ENCODE results near the gene IQCH. TPM values are rescaled to one million over a fixed set of nuclear protein-coding genes. Genes with fewer than 3 reads are reported as not detected.

The IQCH gene
- total and polyA plus RNA-seq, 2 experiments from 2014 or later = 1.7 to 4.6 TPM

DNA sequence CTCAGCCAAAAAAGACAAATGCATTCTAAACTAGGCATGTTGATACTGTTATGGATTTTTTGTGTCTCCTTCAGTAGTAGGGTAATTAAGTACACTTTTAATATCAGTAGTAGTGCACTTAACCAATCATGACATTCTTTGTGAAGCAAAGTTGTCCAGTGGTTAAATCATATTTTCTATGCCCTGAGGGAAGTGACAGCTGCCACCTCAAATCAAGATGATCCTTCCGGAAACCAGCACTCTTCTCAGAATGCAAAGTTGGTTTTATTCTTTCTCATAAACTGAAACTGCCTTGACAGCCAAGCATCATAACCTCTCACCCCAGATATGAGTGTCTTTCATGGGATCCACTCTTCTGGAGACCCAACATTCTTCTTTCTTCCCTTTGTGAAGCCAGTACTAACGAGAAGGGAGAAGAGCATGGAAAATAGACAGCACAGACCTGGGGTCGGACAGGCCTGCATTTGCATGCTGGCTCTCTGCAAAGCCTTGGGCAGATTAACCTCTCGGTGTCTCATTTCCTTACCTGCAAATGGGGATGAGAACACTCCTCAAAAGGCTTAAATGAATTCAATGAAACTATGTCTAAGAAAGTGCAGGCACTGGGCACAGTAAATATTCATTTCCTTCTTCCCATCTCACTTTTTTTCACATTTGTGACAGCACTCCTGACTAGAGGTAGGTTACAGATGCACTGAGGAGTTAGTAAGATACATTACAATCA lies 13.3 kb upstream of the IQCH start:
- Histone ChIP-seq H4K20me1 (replicated peaks; ENCODE audit: insufficient read depth) (peaks cover 9% of the 10 kb centered on the region; the same call in 1 of the 2 replicates), H3K79me2 (replicated peaks; ENCODE audit: insufficient read depth) (peaks cover 92% of the 10 kb centered on the region), H3K9me2 (ENCODE audit: insufficient read depth) (no peaks in the 10 kb centered on the region), H3K4me1 (ENCODE audit: insufficient read depth) (peaks cover 18% of the 10 kb centered on the region), H3K27me3 (ENCODE audit: insufficient read depth) (no peaks in the 10 kb centered on the region), H3F3A (replicated peaks; ENCODE audit: low read depth) (no peaks in the 10 kb centered on the region), H3K4me2 (0 out of 2 replicates have a peak overlapping the region, but pooled peaks have one; percentile 18), H3K4me3 (no peak overlapping the region), H3K27ac (ENCODE audit: low read depth) (no peak overlapping the region), H2AFZ (no peak overlapping the region), H3K36me3 (ENCODE audit: insufficient read depth) (no peaks in the 10 kb centered on the region)
- Mint-ChIP-seq H3K4me1 (peaks cover 32% of the 10 kb centered on the region), H3K27ac (peak overlapping the region; percentile 6), H3K36me3 (ENCODE audit: low read depth) (peaks cover 13% of the 10 kb centered on the region; the same call in 2 of the 3 replicates), H3K9me3 (no peaks in the 10 kb centered on the region), H3K4me3 (no peak overlapping the region), H3K27me3 (ENCODE audit: insufficient read depth, low read depth, poor library complexity) (no peaks in the 10 kb centered on the region)
- TF ChIP-seq, protein P1, sequence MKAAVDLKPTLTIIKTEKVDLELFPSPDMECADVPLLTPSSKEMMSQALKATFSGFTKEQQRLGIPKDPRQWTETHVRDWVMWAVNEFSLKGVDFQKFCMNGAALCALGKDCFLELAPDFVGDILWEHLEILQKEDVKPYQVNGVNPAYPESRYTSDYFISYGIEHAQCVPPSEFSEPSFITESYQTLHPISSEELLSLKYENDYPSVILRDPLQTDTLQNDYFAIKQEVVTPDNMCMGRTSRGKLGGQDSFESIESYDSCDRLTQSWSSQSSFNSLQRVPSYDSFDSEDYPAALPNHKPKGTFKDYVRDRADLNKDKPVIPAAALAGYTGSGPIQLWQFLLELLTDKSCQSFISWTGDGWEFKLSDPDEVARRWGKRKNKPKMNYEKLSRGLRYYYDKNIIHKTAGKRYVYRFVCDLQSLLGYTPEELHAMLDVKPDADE (IDR thresholded peaks at IDR 0.05) = no peak
- TF ChIP-seq, protein P2, sequence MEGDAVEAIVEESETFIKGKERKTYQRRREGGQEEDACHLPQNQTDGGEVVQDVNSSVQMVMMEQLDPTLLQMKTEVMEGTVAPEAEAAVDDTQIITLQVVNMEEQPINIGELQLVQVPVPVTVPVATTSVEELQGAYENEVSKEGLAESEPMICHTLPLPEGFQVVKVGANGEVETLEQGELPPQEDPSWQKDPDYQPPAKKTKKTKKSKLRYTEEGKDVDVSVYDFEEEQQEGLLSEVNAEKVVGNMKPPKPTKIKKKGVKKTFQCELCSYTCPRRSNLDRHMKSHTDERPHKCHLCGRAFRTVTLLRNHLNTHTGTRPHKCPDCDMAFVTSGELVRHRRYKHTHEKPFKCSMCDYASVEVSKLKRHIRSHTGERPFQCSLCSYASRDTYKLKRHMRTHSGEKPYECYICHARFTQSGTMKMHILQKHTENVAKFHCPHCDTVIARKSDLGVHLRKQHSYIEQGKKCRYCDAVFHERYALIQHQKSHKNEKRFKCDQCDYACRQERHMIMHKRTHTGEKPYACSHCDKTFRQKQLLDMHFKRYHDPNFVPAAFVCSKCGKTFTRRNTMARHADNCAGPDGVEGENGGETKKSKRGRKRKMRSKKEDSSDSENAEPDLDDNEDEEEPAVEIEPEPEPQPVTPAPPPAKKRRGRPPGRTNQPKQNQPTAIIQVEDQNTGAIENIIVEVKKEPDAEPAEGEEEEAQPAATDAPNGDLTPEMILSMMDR (conservative IDR thresholded peaks at IDR 0.05; ENCODE audit: low read depth in 2 of 2) = no peak
- TF ChIP-seq JUNB (IDR thresholded peaks at IDR 0.05; ENCODE audit: unreplicated experiment) (no peak), STAT1 (IDR thresholded peaks at IDR 0.05; ENCODE audit: unreplicated experiment) (no peak), ZNF114 (CRISPR knock-in tag; IDR thresholded peaks at IDR 0.05) (no peak), POLR2AphosphoS5 (IDR thresholded peaks at IDR 0.05; ENCODE audit: low read depth) (no peak), CREB1 (CRISPR knock-in tag; IDR thresholded peaks at IDR 0.05; ENCODE audit: low read depth) (no peak), NANOG (IDR thresholded peaks at IDR 0.05; ENCODE audit: borderline replicate concordance) (no peak), ZNF331 (CRISPR knock-in tag; IDR thresholded peaks at IDR 0.05; ENCODE audit: low read depth) (no peak), EZH2 (IDR thresholded peaks at IDR 0.05; ENCODE audit: low read depth, unreplicated experiment) (no peak), EZH2phosphoT487 (IDR thresholded peaks at IDR 0.05; ENCODE audit: unreplicated experiment) (no peak)
- TF ChIP-seq, protein P3, sequence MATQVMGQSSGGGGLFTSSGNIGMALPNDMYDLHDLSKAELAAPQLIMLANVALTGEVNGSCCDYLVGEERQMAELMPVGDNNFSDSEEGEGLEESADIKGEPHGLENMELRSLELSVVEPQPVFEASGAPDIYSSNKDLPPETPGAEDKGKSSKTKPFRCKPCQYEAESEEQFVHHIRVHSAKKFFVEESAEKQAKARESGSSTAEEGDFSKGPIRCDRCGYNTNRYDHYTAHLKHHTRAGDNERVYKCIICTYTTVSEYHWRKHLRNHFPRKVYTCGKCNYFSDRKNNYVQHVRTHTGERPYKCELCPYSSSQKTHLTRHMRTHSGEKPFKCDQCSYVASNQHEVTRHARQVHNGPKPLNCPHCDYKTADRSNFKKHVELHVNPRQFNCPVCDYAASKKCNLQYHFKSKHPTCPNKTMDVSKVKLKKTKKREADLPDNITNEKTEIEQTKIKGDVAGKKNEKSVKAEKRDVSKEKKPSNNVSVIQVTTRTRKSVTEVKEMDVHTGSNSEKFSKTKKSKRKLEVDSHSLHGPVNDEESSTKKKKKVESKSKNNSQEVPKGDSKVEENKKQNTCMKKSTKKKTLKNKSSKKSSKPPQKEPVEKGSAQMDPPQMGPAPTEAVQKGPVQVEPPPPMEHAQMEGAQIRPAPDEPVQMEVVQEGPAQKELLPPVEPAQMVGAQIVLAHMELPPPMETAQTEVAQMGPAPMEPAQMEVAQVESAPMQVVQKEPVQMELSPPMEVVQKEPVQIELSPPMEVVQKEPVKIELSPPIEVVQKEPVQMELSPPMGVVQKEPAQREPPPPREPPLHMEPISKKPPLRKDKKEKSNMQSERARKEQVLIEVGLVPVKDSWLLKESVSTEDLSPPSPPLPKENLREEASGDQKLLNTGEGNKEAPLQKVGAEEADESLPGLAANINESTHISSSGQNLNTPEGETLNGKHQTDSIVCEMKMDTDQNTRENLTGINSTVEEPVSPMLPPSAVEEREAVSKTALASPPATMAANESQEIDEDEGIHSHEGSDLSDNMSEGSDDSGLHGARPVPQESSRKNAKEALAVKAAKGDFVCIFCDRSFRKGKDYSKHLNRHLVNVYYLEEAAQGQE (IDR thresholded peaks at IDR 0.05; ENCODE audit: unreplicated experiment) = no peak
- TF ChIP-seq, protein P4, sequence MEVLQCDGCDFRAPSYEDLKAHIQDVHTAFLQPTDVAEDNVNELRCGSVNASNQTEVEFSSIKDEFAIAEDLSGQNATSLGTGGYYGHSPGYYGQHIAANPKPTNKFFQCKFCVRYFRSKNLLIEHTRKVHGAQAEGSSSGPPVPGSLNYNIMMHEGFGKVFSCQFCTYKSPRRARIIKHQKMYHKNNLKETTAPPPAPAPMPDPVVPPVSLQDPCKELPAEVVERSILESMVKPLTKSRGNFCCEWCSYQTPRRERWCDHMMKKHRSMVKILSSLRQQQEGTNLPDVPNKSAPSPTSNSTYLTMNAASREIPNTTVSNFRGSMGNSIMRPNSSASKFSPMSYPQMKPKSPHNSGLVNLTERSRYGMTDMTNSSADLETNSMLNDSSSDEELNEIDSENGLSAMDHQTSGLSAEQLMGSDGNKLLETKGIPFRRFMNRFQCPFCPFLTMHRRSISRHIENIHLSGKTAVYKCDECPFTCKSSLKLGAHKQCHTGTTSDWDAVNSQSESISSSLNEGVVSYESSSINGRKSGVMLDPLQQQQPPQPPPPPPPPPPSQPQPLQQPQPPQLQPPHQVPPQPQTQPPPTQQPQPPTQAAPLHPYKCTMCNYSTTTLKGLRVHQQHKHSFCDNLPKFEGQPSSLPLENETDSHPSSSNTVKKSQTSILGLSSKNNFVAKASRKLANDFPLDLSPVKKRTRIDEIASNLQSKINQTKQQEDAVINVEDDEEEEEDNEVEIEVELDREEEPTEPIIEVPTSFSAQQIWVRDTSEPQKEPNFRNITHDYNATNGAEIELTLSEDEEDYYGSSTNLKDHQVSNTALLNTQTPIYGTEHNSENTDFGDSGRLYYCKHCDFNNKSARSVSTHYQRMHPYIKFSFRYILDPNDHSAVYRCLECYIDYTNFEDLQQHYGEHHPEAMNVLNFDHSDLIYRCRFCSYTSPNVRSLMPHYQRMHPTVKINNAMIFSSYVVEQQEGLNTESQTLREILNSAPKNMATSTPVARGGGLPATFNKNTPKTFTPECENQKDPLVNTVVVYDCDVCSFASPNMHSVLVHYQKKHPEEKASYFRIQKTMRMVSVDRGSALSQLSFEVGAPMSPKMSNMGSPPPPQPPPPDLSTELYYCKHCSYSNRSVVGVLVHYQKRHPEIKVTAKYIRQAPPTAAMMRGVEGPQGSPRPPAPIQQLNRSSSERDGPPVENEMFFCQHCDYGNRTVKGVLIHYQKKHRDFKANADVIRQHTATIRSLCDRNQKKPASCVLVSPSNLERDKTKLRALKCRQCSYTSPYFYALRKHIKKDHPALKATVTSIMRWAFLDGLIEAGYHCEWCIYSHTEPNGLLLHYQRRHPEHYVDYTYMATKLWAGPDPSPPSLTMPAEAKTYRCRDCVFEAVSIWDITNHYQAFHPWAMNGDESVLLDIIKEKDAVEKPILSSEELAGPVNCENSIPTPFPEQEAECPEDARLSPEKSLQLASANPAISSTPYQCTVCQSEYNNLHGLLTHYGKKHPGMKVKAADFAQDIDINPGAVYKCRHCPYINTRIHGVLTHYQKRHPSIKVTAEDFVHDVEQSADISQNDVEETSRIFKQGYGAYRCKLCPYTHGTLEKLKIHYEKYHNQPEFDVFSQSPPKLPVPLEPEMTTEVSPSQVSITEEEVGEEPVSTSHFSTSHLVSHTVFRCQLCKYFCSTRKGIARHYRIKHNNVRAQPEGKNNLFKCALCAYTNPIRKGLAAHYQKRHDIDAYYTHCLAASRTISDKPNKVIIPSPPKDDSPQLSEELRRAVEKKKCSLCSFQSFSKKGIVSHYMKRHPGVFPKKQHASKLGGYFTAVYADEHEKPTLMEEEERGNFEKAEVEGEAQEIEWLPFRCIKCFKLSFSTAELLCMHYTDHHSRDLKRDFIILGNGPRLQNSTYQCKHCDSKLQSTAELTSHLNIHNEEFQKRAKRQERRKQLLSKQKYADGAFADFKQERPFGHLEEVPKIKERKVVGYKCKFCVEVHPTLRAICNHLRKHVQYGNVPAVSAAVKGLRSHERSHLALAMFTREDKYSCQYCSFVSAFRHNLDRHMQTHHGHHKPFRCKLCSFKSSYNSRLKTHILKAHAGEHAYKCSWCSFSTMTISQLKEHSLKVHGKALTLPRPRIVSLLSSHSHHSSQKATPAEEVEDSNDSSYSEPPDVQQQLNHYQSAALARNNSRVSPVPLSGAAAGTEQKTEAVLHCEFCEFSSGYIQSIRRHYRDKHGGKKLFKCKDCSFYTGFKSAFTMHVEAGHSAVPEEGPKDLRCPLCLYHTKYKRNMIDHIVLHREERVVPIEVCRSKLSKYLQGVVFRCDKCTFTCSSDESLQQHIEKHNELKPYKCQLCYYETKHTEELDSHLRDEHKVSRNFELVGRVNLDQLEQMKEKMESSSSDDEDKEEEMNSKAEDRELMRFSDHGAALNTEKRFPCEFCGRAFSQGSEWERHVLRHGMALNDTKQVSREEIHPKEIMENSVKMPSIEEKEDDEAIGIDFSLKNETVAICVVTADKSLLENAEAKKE (CRISPR knock-in tag; IDR thresholded peaks at IDR 0.05) = no peak
- peak; percentile 8 for DNase-seq (ENCODE audit: low spot score)
- ATAC-seq = peak; percentile 68
